GM19193 (cell line): ENCODE results near the gene FADS2.

ENCODE experiments used
- POLR2A ChIP-seq: IDR thresholded peaks from 4 replicates; pipeline ENCODE4 v1.6.1; 2011; ENCODE audit not compliant: insufficient read depth, insufficient read length; ENCODE audit errors: extremely low read depth

FADS2 gene

DNA sequence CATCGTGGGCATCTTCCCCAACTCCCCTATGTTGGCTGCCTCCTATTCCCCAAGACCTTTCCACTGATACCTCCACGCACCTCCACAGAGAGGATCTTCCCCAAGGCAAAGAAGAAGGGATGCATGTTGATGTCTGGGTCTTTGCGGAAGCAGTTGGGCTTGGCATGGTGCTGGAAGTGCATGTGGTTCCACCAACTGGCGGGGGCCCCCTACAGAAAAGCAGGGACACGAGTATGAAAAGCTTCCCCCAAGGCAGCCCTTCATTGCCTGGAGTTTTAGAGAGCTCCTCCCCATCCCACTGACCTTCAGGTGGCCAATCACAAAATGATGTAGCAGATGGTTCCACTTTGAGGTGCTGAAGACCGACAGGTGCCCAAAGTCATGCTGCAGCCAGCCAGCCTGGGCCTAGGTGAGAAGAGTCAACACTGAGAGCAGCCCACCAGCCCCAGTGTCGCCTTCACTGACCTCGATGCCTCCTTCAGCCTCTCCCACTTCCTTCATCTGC lies 17.4 kb upstream of the FADS2 start:
- no peak for TF ChIP-seq POLR2A

DNA sequence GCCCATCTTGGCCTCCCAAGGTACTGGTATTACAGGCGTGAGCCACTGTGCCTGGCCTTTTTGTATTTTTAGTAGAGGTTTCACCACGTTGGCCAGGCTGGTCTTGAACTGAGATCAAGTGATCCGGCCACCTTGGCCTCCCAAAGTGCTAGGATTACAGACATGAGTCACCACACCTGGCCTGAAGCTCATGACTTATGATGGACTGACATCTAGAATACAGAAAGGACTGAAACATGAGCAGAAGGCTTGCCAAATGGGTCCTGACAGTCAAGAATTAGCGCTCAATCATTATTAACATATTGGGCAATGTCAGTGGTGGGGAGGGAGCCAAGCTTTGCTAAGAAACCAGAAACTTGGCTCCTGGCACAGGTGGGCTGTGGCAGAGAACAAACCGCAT lies 16.3 kb upstream of the FADS2 start:
- no peak for TF ChIP-seq POLR2A

DNA sequence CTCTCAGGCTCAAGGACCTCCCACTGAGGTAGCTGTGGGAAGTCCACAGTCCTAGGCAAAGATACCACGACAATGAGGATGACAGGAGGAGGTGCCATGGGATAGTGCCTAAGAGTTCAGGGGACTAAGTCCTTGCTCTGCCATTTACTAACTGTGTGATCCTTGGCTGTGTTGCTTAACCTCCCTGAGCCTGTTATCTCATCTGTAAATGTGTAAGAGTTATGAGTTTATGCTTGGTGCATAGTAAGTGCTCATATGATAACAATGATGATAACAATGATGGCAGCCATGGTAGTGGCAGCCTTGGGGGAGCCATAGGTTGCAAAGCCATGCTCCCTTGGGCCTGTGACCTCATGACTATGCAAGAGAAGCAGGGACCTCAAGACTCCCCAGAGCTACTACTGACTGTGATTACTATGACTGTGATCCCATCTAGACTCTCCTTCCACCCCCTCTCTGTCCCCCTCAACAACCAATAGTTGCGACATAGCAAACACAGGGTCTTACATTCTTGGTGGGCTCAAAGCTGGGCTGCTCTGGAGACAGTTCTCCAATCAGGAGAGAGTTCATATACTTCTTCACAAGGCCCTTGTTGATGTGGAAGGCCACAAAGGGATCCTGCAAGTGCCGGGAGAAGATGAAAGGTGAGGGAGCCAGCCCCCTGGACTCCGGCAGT lies 15.2 kb upstream of the FADS2 start:
- TF ChIP-seq POLR2A: no peak

DNA sequence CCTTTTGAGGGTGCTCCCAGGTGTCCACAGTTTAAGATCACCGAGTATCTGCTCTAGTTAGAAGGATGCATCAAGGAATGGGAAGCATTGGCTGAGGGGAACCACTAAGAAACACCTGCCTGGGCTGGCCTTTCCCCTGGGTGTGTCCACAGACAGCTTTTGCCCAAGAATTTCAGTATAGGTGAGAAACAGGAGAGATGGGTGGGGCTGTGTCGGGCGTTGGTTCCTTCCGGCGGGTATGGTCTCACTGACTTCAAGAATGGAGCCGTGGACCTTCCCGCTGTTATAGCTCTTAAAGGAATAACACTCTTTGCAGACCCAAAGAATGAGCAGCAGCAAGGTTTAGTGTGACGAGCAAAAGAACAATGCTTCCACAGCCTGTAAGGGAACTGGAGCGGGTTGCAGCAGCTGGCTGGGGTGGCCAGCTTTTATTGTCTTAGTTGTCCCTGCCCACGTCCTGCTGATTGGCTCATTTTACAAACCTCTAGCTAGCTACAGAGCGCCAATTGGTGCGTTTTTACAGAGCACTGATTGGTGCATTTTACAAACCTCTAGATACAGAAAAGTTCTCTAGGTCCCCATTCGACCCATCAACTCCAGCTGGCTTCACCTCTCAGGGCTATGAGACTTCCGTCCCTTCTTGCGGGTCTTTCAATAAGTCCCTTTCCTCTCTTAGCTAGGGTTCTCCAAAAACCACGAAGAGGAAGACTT lies 13.7 kb upstream of the FADS2 start:
- no peak for TF ChIP-seq POLR2A

DNA sequence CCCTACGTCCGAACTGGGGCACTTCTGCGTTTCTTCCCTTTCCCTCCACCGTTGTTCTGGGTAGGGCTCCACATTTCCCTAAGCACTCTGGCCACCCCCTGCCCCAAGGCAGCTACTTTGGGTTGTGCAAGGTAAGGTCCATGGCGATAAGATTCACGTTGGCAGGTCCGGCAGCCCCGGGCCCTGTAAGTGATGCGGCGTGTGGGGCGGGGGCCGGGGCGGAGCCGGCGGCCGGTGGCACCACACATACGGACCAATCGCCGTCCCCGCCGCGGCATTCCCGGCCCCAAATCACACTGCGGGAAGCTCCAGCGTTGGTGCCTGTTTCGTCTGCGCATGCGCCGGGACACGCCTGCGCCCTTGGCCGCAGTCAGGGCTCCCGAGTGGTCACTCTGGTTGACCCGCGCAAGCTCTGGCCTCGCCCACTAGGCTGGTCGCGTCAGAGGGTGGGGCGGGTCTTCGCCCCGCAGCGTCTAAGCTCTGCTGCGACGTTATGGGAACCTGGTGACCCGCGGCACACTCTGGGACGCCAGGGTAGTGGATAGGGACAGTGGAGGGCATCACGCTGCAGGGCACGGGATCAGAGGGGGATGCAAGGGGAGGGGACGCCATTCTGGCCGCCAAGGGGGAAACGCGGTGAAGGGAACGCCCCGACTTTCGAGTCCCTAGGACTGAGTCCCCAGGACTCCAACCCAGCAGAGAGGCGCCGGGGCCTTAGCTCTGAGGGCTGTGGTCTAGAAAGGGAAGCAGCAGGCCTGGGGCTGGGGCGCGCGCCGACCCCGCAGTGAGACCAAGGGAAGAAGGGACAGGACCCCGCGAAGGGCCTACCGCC lies 12.9 kb upstream of the FADS2 start:
- TF ChIP-seq POLR2A: peak; percentile 79

DNA sequence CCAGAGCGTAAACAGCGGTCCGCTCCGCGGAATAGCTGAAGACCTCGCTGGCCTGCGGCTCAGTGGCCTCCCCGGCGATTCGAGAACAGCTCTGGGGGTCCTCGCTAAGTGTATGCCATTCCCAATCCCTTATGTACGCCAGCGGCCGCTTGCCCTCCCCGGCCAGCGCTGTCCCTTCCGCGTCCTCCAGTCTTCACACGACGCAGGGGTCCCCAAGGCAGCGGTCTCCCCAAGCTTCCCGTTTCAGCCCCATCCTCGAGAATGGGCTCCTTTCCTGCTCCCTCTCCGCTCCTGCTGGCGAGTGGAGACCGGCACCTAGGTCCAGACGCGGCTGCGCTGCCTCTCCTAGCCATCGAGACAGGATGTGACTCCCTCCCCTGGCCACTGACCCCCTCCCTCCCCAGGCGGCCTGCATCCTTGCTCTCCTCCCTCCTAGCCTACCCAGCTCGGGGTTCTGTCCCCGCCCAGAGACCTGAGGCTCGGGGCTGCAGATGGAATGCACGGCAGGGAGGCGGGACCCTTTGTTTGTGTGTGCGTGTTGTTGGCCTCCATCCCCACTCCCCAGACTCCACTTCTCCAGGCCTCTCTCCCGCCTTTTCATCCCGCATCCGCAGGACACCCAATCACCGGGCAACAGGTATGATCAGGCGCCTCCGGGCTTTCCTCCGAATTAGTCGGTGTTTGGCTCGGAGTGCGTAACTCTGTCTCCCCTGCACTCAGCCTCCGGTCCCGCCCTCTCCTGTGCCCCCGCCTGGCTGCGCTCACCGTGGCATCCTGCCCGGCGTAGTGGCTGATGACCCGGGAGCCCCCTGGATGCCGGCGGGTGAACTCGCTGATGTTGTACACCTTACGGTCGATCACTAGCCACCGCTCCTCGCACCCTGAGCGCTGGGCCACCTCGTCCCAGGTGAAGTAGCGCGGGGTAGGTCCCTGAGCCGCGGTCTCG lies 12.0 kb upstream of the FADS2 start:
- TF ChIP-seq POLR2A: no peak

DNA sequence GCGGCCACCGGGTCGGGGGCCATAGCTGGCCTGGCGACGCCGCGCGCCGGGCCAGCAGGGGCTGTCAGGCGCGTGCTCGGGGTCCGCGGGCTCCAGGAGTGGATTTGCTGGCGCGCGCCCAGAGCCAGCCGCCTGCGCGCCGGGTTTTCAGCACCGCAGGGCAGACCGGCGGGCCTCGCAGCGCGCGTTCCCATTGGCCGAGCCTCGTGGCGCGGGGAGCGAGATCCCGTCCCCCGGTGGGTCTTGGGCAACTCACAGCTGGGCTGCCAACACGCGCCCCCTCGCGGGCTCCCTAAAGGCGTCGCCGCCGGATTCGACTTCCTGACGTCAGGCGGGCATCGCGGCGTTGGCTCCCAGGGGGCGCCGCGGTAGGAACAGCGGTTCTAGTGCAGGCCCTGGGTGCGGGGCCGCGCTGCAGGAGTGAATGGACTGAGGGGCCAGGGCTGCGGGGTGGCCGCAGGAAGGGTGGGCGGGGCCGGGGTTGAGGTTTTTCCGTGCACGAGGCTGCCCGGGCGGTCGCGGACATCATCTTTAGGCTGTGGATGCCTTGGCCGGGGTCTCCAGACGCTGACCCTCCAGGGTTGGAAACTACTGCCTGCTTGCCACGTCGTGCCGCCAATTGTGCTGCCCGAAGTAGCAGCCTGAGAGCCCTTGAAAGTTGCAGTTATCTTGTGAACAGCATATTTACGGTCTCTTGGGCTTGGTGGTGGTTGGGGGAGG lies 11.2 kb upstream of the FADS2 start, which contains the start of gene FADS1:
Gene FADS1, minus strand, starts transcription at position 268 of the 720 bp plus-strand sequence. Its CDS starts 74 bp downstream, at position 194.
- TF ChIP-seq POLR2A: peak; percentile 69

DNA sequence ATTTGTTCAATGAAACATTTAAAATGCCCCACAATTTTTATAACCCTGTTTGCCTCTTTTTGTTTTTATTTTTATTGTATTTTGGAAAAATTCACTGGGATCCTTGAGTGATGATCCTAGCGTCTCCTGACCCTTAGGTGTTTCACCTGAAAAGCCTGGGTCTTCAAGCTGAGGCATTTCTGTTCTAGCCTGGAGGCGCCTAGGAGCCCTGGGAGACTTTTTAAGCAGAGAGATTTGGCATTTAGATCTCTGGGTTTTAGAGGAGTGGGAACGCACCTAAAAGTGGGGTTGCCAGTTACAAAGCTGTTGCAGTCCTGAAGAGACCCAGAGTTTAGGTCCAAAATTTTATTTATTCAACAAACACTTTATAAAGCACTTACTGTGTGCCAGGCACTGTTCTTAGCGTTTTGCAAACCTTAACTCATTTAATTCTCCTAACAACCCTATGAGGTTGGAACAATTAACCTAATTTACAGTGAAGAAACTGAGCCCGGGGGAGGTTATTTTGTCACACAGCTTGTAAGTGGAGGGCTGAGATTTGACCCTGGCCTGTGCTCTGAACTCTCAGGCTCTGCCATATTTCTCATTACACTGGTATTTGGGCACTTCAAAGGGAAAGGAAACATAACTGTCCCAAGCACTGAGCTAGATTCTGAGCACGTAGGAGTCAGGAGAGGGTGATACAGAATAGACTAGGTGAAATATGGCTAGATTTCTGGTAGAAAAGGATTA lies 10.5 kb upstream of the FADS2 start:
- TF ChIP-seq POLR2A: no peak

DNA sequence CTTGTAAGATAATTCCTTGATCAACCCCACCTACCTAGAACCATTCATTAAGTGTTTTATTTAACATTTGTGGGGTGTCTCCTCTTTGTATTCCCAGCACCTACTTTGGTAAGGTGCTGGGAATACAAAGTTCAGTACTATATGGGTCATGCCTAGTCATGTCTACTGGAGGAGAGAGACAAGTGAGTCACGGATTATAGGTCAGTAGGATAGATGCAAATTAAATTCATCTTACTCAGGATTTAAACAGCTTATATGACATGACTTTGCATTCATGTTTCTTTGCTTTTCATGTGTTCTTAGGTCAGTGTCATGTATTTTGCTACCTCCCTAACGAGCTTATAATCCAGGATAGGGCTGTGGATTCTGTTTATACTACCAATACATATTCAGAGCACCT lies 7.9 kb upstream of the FADS2 start:
- no peak for TF ChIP-seq POLR2A

DNA sequence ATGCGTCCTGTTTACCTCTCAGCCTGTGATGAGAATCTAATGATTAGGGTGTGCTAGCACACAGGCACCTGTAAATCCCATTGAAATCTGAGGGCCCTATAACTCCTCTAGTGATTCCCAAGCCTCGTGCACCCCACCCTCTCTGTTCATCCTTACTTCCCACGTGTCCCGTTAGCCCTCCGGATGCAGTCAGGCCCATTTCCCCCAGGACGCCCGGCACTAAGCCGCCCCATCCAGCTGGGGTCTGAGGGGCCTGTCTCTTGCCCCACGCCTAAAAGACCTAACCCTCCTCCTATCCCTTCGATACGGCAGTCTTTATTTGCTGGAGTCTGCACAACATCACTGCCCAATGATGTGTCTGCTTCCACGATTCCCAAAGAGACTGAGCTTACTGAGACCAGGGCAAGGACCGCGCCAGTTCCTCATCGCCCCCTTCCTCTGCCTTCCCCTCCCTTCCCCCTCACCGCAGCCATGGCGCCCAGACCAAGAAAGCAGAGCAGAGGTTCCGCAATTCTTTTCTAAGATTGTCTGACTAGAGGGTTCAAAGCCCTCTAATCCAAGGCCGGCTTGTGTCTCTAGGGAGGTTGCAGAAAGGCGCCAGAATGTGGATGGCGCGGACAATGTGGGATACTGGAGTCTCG lies 1.1 kb upstream of the FADS2 start:
- no peak for TF ChIP-seq POLR2A

DNA sequence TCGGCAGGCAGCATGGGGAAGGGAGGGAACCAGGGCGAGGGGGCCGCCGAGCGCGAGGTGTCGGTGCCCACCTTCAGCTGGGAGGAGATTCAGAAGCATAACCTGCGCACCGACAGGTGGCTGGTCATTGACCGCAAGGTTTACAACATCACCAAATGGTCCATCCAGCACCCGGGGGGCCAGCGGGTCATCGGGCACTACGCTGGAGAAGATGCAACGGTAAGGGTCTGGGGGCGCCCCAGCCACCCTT lies 204 bp downstream of the FADS2 start:
- TF ChIP-seq POLR2A: no peak

DNA sequence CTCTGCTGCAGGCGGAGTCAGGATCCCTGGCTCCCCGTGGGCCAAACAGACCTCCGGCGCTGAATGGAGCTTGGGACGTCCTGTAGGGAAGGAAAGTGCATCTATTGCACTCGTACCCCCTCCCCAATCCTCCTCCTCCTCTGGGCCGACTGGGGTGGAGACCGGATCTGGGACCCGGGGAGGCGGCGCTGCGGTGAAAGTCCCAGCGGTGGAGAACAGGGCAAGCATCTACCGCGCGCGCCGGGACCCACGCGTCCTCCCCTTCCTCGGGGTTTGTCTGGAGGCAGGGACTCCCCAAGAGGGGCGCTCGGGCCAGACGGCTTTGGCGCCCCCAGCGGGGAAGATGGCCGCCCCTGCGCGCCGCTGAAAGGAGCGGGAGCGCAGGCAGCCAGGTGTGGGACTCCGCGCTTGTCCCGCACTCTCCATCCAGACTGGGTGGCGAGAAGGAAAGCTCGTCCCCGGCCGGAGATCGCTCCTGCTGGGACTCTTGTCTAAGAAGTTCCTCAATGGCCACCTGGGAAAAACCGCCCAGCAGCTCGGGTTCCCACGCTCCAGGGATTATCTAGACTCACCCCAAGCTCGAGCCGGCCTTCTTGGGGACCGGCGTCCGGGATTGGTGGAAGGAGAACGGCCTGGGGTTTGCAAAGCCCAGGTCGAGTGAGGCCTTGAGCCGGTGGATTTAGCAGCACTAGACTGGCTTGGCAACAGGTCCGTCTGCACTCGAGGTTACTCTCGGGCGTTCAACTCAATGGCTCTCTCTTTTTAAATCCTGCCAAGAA lies 718 bp downstream of the FADS2 start:
- peak; percentile 28 for TF ChIP-seq POLR2A
